Adipocyte (in vitro differentiated cells): ENCODE results near the gene RNF121.

Source experiments
- DNase-seq: peaks from one replicate; pipeline ENCODE4 v3.0.0-alpha.2; 2015; ENCODE audit warnings: low read depth
- H3K27me3 ChIP-seq: replicated peaks from 2 replicates; pipeline ENCODE4 v1.7.0; 2013; ENCODE audit warnings: mild to moderate bottlenecking, low read length, moderate library complexity; ENCODE audit not compliant: control insufficient read depth, insufficient read depth
- H3K36me3 ChIP-seq: 2 replicates; pipeline ENCODE4 v1.7.0; 2013; ENCODE audit warnings: low read length, mild to moderate bottlenecking, moderate library complexity; ENCODE audit not compliant: control insufficient read depth, insufficient read depth, severe bottlenecking
- H3K4me1 ChIP-seq: 2 replicates; pipeline ENCODE4 v1.7.0; 2013; ENCODE audit warnings: mild to moderate bottlenecking, low read length, moderate library complexity; ENCODE audit not compliant: control insufficient read depth, insufficient read depth
- H3K4me3 ChIP-seq: 2 replicates; pipeline ENCODE4 v1.7.0; 2013; ENCODE audit warnings: mild to moderate bottlenecking, low read length, moderate library complexity
- H3K9ac ChIP-seq: 2 replicates; pipeline ENCODE4 v1.7.0; 2013; ENCODE audit warnings: mild to moderate bottlenecking, low read length, moderate library complexity
- H3K9me3 ChIP-seq: 2 replicates; pipeline ENCODE4 v1.7.0; 2013; ENCODE audit warnings: mild to moderate bottlenecking, low read length, moderate library complexity; ENCODE audit not compliant: control insufficient read depth

Gene RNF121

DNA sequence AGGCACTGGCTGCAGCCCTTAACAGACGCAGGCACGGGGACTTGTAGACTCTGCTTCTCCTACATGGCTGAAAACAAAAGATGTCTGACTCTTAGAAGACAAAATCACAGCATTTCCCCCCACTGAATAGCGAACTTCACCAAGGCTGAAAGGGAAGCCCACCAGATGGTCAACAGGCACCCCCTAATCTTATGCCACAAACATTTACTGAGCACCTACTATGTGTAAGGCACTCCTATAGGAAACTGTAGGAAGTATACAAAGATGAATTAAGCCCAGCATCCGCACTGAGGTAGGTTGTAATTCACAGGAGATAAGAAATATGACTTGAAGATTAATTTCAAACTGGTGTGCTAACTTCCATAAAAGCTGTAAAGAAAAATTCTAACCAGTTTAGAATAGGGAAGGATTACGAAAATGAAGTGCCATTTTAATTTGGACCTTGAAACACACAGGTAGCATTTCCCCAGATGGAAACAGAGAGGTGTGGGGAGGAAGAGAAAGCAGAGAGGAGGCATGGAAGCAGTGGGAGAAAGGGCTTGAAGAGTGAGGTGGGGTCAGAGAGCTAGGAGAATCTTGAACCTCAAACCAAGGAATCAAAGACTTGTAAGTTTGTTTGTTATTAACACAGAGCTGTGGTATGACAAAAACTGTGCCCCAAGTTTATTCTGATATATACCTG, 113.4 kb downstream of the RNF121 start:
- H3K4me3 ChIP-seq: peak overlapping the region; percentile 93
- no peaks in the 10 kb centered on the region for H3K36me3 ChIP-seq
- peak overlapping the region; percentile 94 for H3K9ac ChIP-seq
- no peak for DNase-seq
- no peaks in the 10 kb centered on the region for H3K27me3 ChIP-seq
- H3K9me3 ChIP-seq: no peaks in the 10 kb centered on the region
- peaks cover 58% of the 10 kb centered on the region for H3K4me1 ChIP-seq

GRCh38 chr11:72045849-72046248, 117.0 kb downstream of the RNF121 start:
- Histone ChIP-seq H3K4me1 (peaks cover 38% of the 10 kb centered on the region), H3K9ac (peak overlapping the region; percentile 30), H3K27me3 (no peaks in the 10 kb centered on the region), H3K9me3 (no peaks in the 10 kb centered on the region), H3K36me3 (no peaks in the 10 kb centered on the region), H3K4me3 (no peak overlapping the region)
- no peak for DNase-seq
